ENCODE data around the gene ASPM.

ASPM gene

GRCh38 chr1:197083474-197083873 lies 63.0 kb downstream of the ASPM start:
- FAIRE-seq, result no peak
- no peak for DNase-seq (ENCODE audit: insufficient read length, low spot score)
- TF ChIP-seq, protein P1, sequence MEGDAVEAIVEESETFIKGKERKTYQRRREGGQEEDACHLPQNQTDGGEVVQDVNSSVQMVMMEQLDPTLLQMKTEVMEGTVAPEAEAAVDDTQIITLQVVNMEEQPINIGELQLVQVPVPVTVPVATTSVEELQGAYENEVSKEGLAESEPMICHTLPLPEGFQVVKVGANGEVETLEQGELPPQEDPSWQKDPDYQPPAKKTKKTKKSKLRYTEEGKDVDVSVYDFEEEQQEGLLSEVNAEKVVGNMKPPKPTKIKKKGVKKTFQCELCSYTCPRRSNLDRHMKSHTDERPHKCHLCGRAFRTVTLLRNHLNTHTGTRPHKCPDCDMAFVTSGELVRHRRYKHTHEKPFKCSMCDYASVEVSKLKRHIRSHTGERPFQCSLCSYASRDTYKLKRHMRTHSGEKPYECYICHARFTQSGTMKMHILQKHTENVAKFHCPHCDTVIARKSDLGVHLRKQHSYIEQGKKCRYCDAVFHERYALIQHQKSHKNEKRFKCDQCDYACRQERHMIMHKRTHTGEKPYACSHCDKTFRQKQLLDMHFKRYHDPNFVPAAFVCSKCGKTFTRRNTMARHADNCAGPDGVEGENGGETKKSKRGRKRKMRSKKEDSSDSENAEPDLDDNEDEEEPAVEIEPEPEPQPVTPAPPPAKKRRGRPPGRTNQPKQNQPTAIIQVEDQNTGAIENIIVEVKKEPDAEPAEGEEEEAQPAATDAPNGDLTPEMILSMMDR (IDR thresholded peaks at IDR 0.05; ENCODE audit: insufficient read depth, missing control alignments), result no peak

DNA sequence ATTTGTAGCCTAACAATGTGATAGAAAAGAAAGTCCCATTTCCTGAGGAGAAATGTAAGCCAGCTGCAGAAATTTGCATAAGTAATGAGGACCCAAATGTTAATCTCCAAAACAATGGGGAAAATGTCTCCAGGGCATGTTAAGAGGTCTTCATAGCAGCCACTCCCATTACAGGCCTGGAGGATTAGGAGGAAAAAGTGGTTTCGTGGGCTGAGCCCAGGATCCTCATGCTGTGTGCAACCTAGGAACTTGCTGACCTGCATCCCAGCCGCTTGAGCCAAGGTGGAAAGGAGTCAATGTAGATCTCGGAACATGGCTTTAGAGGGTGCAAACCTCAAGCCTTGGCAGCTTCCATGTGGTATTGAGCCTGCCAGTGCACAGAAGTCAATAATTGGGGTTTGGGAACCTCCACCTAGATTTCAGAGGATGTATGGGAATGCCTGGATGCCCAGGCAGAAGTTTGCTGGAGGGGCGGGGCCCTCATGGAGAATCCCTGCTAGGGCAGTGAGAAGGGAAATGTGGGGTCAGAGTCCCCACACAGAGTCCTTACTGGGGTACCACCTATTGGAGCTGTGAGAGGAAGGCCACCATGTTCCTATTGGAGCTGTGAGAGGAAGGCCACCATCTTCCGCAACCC lies 65.2 kb downstream of the ASPM start:
- TF ChIP-seq, protein P1 (IDR thresholded peaks at IDR 0.05; ENCODE audit: insufficient read depth, missing control alignments), result no peak
- FAIRE-seq (no peak), DNase-seq (ENCODE audit: insufficient read length, low spot score) (no peak)

DNA sequence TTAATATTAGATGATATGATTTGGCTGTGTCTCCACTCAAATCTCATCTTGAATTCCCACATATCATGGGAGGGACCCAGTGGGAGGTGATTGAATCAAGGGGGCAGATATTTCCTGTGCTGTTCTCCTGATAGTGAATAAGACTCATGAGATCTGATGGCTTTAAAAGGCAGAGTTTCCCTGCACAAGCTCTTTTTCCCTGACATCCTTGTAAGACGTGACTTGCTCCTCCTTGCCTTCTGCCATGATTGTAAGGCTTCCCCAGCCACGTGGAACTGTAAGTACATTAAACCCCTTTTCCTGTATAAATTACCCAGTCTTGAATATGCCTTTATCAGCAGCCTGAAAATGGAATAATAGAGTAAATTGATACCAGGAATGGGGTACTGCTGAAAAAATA lies 66.1 kb downstream of the ASPM start:
- TF ChIP-seq, protein P1 (IDR thresholded peaks at IDR 0.05; ENCODE audit: insufficient read depth, missing control alignments), result no peak
- DNase-seq (ENCODE audit: insufficient read length, low spot score) (no peak), FAIRE-seq (no peak)

GRCh38 chr1:197076585-197076984 lies 69.9 kb downstream of the ASPM start:
- TF ChIP-seq, protein P1 (IDR thresholded peaks at IDR 0.05; ENCODE audit: insufficient read depth, missing control alignments), result no peak
- no peak for DNase-seq (ENCODE audit: insufficient read length, low spot score)
- FAIRE-seq, result no peak

GRCh38 chr1:197073978-197074377 lies 72.5 kb downstream of the ASPM start:
- TF ChIP-seq, protein P1 (IDR thresholded peaks at IDR 0.05; ENCODE audit: insufficient read depth, missing control alignments), result no peak
- FAIRE-seq (no peak), DNase-seq (ENCODE audit: insufficient read length, low spot score) (no peak)

- TF ChIP-seq, protein P1 (IDR thresholded peaks at IDR 0.05; ENCODE audit: insufficient read depth, missing control alignments), result no peak
- FAIRE-seq, result no peak
- DNase-seq (ENCODE audit: insufficient read length, low spot score), result no peak
Observed at GRCh38 chr1:197067457-197067818, 79.0 kb downstream of the ASPM start.

DNA sequence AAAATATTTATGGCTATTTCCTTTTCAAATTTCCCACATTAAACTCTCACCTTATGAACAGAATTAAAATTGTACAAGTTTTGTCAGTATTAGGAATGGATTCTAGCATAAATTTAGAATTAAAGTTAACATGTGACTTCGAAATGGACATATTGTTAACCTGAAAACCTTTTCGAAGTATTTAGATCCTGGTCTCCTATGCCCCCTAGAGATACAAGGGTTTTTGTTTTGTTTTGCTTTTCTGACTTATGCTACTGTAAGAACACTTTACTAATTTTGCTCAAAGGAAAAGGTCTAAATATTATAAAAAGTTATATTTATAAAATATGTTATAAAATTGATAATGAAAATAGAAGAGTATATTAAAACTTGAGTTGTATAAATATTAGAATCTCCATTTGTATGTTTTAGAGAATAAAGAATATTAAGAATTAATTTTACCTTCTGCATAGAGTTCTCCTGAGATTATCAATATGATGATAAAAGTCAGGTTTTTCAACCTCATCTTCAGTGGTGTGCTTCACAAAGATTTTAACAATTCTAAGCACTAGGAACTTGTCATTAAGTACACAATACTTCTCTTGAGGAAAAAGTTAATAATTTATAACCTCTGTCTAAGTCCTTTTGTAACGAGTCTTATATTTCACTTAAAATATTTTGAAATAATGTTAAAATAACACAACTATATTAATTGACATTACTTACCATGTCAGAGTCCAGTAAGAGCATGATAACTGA lies 79.6 kb downstream of the ASPM start, which contains the start of gene F13B:
Gene F13B (minus strand): TSS at position 542 of the 738 bp plus-strand sequence. CDS start 37 bp downstream, at position 505.
- TF ChIP-seq, protein P1 (IDR thresholded peaks at IDR 0.05; ENCODE audit: insufficient read depth, missing control alignments), result peak; percentile 17
- DNase-seq (ENCODE audit: insufficient read length, low spot score) (no peak), FAIRE-seq (peak; percentile 25)
